ENCODE measurements around the gene PDE6D.
A peak's percentile ranks its signal among the peaks of the same experiment; 100 is the strongest.

PDE6D gene

GRCh38 chr2:231687133-231687852 is 93.8 kb downstream of the PDE6D start:
- Mint-ChIP-seq H3K27ac (peak overlapping the region; percentile 36), H3K4me3 (no peak overlapping the region), H3K4me1 (peaks cover 22% of the 10 kb centered on the region), H3K36me3 (no peaks in the 10 kb centered on the region), H3K9me3 (no peaks in the 10 kb centered on the region)
- DNase-seq (ENCODE audit: low spot score in 2 of 2): peak; percentile 39 to 77
- peak; percentile 83 for ATAC-seq

GRCh38 chr2:231686192-231687100 is 94.6 kb downstream of the PDE6D start:
- peaks cover 22% of the 10 kb centered on the region for H3K4me1 Mint-ChIP-seq
- no peak overlapping the region for H3K4me3 Mint-ChIP-seq
- no peaks in the 10 kb centered on the region for H3K9me3 Mint-ChIP-seq
- peak overlapping the region; percentile 36 for H3K27ac Mint-ChIP-seq
- no peaks in the 10 kb centered on the region for H3K36me3 Mint-ChIP-seq
- DNase-seq (ENCODE audit: low spot score in 2 of 2): no peak
- ATAC-seq: no peak

GRCh38 chr2:231685349-231686191 is 95.5 kb downstream of the PDE6D start:
- Mint-ChIP-seq H3K27ac (no peak overlapping the region), H3K36me3 (no peaks in the 10 kb centered on the region), H3K4me1 (peaks cover 22% of the 10 kb centered on the region), H3K9me3 (no peaks in the 10 kb centered on the region), H3K4me3 (no peak overlapping the region)
- ATAC-seq (no peak), DNase-seq (ENCODE audit: low spot score in 2 of 2) (no peak)

DNA sequence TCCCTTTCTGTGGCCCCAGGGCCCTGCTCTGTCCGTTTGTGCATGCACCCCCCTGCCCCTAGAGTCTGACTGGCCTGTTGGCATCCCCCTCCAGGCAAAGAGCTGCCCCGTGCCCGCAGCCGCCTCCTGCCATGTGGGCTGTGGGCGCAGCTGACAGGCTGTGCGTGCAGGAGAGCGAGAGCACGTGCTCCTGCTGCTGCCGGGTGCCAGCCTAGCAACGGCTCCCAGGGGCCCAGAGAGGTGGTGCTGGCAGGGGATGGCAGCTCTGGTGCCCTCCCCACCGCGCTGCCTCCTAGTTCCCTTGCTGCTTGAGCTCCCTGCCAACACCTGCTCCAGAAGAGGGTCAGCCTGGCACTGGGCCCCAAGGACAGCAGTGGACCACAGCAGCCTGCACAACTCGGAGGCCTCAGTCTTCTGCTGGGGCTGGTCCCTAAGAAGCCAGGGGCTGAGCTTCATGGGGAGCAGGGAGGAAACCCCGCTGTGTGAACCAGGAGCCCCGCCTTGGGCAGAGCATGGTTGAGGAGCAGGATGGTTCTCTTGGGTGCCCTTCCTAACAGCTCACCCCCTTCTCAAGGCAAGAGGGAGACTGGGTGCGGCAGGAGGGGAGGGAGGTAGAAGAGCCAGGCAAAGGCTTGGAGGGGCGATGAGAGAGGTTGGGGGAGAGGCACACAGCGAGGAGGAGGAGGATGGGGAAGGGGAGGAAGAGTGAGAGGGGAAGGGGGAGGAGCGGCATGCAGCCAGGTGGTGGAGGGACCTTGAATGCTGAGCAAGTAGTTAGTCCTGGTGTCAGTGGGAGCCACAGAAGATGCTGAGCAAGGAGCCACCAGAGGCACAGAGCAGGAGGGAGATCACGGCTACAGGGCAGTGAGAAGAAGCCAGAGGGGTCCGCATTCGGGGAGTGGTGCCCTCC is 96.5 kb downstream of the PDE6D start:
- Mint-ChIP-seq H3K9me3 (no peaks in the 10 kb centered on the region), H3K4me1 (peaks cover 22% of the 10 kb centered on the region), H3K27ac (no peak overlapping the region), H3K36me3 (no peaks in the 10 kb centered on the region), H3K4me3 (no peak overlapping the region)
- DNase-seq (ENCODE audit: low spot score in 2 of 2) (no peak), ATAC-seq (no peak)

- no peak for ATAC-seq
- Mint-ChIP-seq H3K4me1 (peaks cover 22% of the 10 kb centered on the region), H3K27ac (no peak overlapping the region), H3K9me3 (no peaks in the 10 kb centered on the region), H3K36me3 (no peaks in the 10 kb centered on the region), H3K4me3 (no peak overlapping the region)
- no peak for DNase-seq (ENCODE audit: low spot score in 2 of 2)
Measured at GRCh38 chr2:231683292-231684235, 97.5 kb downstream of the PDE6D start.

- no peak for ATAC-seq
- DNase-seq (ENCODE audit: low spot score in 2 of 2): no peak
- Mint-ChIP-seq H3K27ac (no peak overlapping the region), H3K9me3 (no peaks in the 10 kb centered on the region), H3K36me3 (no peaks in the 10 kb centered on the region), H3K4me3 (no peak overlapping the region), H3K4me1 (peaks cover 23% of the 10 kb centered on the region)
Measured at GRCh38 chr2:231682603-231683291, 98.3 kb downstream of the PDE6D start.

Measured in stimulated activated effector memory CD8-positive, alpha-beta T cell treated with anti-CD3 and anti-CD28 coated beads, Interleukin-12 subunit alpha, Interleukin-12 subunit beta, amount 100 ng/mL, for 72 hours (primary cell).